Measurements from ENCODE around the gene CADM2.
A peak's percentile ranks its signal among the peaks of the same experiment; 100 is the strongest.

CADM2 gene

GRCh38 chr3:85426121-85426520, 467.3 kb downstream of the CADM2 start:
- TF ChIP-seq CTCF (IDR thresholded peaks at IDR 0.05; ENCODE audit: low read length, missing control alignments): no peak
- no peak overlapping the region for H3K4me3 ChIP-seq (replicated peaks; ENCODE audit: low read depth, low read length)
- no peak for DNase-seq (ENCODE audit: low read depth)

DNA sequence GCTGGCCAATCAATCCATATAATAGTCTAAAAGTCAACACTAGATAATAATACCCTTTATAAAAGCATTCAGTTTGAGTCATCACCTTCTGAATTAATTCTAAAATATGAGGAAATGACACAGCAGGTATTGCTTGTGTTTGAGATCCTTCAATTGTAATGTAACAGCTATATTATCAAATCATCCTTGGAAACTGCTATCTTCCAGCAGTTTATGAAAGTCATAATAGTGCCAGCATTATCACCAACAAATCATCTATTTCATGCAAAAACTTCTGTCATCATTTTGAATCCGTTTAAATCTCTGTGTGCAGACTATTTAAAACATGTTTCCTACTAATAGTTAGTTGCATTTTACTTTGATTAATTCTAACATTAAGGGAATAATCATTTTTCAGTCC, 468.7 kb downstream of the CADM2 start:
- no peak for TF ChIP-seq CTCF (IDR thresholded peaks at IDR 0.05; ENCODE audit: low read length, missing control alignments)
- no peak overlapping the region for H3K4me3 ChIP-seq (replicated peaks; ENCODE audit: low read depth, low read length)
- DNase-seq (ENCODE audit: low read depth): no peak

DNA sequence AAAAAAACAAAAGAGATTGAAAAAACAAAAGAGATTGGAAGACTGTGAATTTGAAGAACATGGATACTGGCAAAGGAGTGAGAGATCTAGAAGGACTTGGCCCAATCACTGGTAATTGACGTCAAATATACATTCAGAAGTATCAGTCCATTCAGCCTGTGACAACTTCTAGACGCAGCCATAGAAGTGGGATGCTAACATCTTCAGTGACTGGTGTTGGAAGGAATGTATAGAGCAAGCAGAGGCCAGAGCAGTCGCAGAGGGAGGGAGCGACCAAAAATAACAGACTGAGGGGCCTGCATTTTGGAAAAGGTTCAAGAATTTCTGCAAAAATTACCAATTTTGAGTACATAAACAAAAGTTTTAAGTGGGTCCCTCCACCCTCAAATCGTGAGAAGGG, 473.3 kb downstream of the CADM2 start:
- DNase-seq (ENCODE audit: low read depth): peak; percentile 6
- H3K4me3 ChIP-seq (replicated peaks; ENCODE audit: low read depth, low read length): no peak overlapping the region
- no peak for TF ChIP-seq CTCF (IDR thresholded peaks at IDR 0.05; ENCODE audit: low read length, missing control alignments)

- DNase-seq (ENCODE audit: low read depth): no peak
- H3K4me3 ChIP-seq (replicated peaks; ENCODE audit: low read depth, low read length): no peak overlapping the region
- TF ChIP-seq CTCF (IDR thresholded peaks at IDR 0.05; ENCODE audit: low read length, missing control alignments): no peak
Observed at GRCh38 chr3:85433319-85433718, 474.5 kb downstream of the CADM2 start.

DNA sequence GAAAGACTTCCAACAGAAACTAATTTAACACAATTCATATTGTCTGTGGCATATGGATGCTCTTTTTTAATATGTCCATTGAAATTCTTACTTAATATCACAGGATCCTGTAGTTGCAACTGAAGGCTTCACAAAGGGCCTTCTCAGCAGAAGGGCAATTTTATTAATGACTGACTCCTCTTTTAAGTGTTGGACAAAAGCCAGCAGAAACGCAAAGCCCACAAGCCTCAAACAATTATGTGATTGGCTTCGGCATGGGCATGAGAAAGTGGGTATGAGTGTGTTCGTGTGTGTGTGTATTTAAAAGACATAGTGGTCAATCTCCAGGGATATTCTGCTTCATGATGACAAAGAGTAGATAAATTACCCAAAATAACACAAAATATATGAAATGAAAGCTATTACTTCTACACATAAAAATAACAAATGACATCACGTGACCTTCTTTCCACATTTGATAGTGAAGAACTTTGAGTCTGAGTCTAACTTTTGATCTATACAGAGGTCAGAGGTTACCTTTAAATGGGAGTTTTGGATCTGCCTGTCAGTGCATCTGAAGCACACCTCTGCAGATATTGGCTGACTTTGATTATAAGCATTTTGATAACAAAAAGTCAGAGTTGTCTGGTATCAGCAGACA, 496.9 kb downstream of the CADM2 start:
- DNase-seq (ENCODE audit: low read depth): no peak
- no peak overlapping the region for H3K4me3 ChIP-seq (replicated peaks; ENCODE audit: low read depth, low read length)
- no peak for TF ChIP-seq CTCF (IDR thresholded peaks at IDR 0.05; ENCODE audit: low read length, missing control alignments)

GRCh38 chr3:85474241-85474640, 515.5 kb downstream of the CADM2 start:
- DNase-seq (ENCODE audit: low read depth): no peak
- H3K4me3 ChIP-seq (replicated peaks; ENCODE audit: low read depth, low read length): no peak overlapping the region
- no peak for TF ChIP-seq CTCF (IDR thresholded peaks at IDR 0.05; ENCODE audit: low read length, missing control alignments)

- no peak for DNase-seq (ENCODE audit: low read depth)
- no peak overlapping the region for H3K4me3 ChIP-seq (replicated peaks; ENCODE audit: low read depth, low read length)
- no peak for TF ChIP-seq CTCF (IDR thresholded peaks at IDR 0.05; ENCODE audit: low read length, missing control alignments)
Observed at GRCh38 chr3:85475346-85475745, 516.6 kb downstream of the CADM2 start.

All from fibroblast of pulmonary artery (primary cell).